CD4-positive, alpha-beta T cell treated with Interleukin-6 at 100 ng/mL for 8 hours (primary cell): ENCODE results near the gene PNPO.

Experiments used
- DNase-seq: peaks from one replicate; pipeline ENCODE4 v3.0.0-alpha.2; 2020; ENCODE audit warnings: mixed read lengths, low spot score

The PNPO gene

DNA sequence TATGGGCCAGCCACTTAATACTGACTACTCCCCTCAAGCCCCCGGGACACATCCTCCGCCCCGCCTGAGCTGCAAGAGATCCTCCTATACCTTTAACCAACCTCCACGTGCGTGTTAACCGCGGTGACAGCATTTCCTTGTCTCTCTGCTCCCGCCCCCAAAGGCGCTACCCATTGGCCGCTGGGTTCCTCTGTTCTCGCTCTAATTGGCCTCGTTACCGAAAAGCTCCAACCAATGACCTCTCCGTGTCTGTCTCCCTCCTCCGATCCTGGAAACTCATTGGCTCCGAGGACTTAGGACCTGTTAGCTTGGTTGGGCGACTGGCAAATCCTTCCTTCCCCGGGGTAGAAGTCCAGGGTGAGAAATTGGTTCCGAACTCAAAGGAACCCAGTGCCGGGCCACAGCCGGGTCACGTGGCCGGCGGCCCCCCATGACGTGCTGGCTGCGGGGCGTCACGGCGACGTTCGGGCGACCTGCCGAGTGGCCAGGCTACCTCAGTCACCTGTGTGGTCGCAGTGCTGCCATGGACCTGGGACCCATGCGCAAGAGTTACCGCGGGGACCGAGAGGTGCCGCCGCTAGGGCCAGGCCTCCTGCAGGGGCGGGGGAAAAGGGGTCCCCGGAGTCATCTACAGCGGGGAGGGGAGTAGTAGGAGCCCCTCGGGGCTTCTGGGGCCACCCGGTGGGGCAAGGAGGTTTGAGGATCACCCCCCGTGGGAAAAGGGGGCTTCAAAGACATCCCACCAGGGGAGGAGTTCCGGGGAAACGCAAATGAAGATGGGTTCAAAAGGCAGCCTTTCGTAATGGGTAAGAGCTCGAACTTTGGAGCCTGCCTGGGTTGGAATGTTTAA, at the start of gene PNPO:
TSS of gene PNPO (plus strand) at position 326 of the 850 bp plus-strand sequence. CDS start at position 431, 105 bp downstream.
- DNase-seq = peak; percentile 95

GRCh38 chr17:47894498-47895346, 46.6 kb upstream of the PNPO start:
- DNase-seq = no peak

- peak; percentile 1 for DNase-seq
Observed at GRCh38 chr17:47895347-47895855, 46.0 kb upstream of the PNPO start.

DNA sequence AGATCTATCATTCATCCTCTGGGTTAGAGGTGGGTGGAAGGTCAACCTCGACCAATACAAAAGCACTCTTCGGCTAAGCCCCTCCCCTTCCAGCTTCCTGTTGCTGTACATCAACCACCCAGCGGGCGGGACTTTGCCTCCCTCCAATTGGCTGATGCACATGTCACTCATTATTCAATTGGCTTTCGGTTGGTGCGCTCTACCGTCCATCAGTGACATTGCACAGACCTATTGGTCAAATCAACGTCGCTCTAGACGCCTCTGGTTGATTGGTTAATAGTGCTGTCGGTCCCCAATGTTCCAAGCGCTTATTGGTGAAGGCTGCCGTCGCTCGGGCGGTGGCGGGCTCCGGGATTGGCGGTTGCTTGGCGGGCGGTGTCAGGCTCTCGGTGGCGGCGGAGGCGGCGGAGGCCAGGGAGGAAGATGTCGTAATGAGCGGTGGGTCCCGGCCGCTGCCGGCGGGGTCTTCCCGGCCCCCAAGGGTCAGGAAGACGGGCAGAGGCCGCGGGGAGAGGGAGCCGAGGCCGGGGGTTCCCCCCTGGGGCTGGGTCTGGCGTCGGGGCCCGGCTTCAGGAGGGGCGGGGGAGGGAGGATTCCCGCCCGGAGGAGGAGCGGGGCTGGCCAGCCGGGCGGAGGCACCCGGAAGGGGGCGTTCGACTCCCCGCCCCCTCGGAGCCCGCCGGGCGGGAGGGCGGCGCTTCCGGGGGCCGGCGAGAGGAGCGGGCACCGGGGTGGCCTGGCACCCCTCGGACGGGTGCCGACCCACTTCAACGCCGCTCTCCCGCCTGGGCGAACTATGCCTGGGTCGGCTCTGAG, 45.3 kb upstream of the PNPO start, which contains the start of gene SP2:
TSS of gene SP2 (plus strand) at position 381 of the 816 bp plus-strand sequence. CDS start at position 432, 51 bp downstream.
- DNase-seq = peak; percentile 99

- DNase-seq = no peak
Observed at GRCh38 chr17:47896672-47897490, 44.5 kb upstream of the PNPO start.

DNA sequence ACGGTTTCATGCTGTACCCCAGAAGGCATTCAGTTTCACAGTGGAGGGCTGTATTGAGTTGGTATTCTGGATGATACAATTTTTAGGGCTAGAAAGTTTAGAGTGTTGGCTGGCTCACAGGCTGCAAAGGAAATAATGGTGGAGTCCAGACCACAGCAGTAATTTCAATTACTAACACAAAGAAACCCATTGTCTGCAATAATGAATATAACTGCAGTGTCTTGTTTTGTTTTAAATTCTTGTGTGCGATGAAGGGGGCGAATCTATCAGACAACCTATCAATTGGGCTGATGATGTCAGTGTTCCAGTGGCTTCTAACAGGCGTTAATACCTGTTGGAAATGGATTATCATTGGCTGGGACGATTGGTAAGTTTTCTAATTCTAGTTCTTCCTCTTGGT, 43.8 kb upstream of the PNPO start:
- no peak for DNase-seq

- no peak for DNase-seq
Observed at GRCh38 chr17:47898241-47898640, 43.1 kb upstream of the PNPO start.

DNA sequence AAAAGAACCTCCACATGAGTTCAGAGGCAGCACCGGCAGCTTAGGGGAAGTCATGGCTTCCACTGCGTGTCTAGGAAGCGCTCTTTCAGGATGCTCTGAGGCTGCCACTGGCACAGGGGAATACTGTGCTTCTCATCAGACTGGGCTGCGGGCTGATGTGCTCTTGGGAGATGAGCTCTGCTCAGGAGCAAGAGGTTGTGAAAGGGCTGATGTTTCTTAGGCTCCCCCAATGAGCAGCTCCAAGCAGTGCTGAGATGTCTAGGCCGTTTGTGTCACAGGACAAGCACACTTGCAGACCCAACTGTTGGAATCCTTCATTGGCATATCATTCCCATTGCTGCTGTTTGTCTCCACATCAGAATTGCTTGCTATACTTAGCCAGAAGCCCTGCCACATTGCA, 41.7 kb upstream of the PNPO start:
- DNase-seq = no peak

- no peak for DNase-seq
Observed at GRCh38 chr17:47901423-47901822, 39.9 kb upstream of the PNPO start.

DNA sequence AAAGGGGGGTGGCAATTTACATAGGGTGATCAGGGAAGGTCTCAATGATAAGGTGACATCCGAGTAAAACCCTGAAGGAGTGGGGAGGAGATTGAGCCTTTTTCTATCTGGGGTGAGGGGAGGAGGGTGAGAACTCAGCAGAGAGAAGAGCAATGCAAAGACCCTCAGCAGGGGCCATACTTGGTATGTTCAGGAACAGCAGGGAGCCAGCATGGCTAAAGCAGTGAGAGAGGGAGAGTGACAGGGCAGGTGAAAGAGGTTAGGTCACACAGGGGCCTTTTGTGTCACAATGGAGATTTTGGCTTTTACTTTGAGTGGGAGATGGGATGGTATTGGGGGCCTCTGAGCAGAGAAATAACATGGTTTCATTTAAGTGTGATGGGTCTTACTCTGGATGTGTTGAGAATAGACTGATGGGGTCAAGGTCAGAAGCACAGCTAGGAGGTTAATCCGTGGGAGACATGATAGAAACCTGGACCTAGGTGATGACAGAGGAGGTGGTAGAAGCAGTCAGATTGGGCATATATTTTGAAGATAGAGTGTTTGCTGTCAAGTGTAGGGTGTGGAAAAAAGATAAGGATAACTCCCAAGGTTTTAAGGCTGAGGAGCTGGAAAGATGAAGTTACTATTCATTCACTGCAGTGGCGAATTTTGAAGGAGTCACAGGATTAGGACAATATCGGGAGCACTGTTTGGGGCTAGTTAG, 39.2 kb upstream of the PNPO start:
- DNase-seq = no peak

- no peak for DNase-seq
Observed at GRCh38 chr17:47905221-47905733, 36.1 kb upstream of the PNPO start.

DNA sequence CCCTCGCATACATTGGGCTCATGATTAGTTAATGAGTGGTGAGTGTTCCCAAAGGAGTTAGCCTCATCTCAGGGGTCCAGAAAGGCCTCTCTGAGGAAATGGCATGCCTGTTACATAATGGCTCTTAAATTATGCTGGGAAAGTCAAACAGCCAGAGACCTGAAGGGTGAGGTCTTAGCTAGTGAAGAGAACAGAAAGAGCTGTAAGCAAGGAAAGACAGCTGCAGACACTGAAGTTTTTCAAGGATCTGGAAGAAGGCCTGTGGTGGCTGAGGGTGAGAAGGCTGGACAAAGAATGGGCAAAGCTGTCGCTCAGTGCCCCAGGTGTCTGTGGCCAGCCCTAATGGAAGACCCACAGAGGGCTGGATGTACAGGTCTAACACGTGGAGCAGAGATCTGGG, 34.9 kb upstream of the PNPO start:
- DNase-seq = no peak

GRCh38 chr17:47907932-47908562, 33.3 kb upstream of the PNPO start:
- no peak for DNase-seq

DNA sequence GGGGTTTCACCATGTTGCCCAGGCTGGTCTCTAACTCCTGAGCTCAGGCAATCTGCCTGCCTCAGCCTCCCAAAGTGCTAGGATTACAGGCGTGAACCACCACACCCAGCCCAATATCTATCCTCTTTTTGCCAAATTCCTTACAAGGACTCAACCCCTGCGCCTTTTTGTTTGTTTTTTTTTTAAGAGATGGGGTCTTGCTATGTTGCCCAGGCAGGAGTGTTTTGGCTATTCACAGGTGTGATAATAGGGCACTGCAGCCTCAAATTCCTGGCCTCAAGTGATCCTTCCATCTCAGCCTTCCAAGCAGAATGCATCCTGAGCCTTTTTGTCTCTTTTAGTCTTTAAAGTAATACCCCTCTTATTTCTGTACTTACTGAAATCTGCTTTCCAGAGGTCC, 28.3 kb upstream of the PNPO start:
- no peak for DNase-seq

DNA sequence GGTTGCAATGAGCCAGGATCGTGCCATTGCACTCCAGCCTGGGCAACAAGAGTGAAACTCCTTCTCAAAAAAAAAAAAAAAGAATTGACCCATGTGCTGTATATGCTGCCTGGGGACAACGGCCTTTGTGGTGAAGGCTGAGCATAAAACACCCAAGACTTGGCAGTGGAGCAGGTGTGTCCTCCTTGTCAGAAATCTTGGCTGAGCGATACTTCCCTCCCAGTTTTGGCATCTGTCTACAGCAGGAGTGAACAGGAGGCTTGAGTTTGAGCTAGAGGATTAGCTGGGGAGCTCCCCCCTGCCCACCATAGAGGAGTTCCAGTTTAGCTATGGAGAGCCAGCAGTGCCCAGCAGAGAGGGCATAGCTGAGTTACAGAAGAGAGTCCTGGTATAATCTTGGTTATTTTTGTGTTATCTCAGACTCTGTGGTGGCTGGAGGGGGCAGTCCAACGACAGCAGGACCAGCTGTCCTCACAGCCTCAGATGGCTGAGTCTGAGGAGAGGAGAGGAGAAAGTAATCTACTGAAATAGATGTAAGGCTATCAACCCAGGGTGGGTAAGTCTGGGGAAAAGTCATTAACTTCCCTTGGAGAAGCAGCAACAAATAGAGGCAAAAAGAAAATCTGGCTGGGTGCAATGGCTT, 26.9 kb upstream of the PNPO start:
- DNase-seq = no peak

DNA sequence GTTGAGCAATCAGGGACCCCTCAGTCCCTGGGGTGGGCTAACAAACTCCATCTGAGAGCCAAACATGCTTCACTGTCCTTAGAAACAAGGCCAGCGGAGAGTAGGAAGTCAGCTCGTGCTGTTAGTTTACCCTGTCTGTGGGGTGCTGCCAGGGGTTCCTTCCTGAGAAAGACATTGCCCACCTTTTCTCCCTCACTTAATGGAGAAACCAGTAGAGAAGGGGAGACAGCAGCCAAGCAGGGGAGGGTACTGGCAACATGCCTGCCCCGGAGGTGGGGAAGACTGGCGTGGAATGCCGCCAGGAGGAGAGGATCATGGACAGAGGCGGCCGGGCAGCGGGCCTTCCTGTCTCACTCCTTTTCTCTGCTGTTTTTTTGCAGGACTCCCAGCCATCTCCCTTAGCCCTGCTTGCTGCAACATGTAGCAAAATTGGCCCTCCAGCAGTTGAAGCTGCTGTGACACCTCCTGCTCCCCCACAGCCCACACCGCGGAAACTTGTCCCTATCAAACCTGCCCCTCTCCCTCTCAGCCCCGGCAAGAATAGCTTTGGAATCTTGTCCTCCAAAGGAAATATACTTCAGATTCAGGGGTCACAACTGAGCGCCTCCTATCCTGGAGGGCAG, 25.5 kb upstream of the PNPO start:
- no peak for DNase-seq

DNA sequence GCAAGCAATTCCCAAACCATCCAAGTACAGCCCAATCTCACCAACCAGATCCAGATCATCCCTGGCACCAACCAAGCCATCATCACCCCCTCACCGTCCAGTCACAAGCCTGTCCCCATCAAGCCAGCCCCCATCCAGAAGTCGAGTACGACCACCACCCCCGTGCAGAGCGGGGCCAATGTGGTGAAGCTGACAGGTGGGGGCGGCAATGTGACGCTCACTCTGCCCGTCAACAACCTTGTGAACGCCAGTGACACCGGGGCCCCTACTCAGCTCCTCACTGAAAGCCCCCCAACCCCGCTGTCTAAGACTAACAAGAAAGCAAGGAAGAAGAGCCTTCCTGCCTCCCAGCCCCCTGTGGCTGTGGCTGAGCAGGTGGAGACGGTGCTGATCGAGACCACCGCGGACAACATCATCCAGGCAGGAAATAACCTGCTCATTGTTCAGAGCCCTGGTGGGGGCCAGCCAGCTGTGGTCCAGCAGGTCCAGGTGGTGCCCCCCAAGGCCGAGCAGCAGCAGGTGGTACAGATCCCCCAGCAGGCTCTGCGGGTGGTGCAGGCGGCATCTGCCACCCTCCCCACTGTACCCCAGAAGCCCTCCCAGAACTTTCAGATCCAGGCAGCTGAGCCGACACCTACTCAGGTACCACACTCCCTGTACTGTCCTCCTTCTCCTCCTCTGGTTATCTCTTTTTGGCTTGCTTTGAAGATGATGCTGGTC, 24.7 kb upstream of the PNPO start:
- DNase-seq = no peak

- no peak for DNase-seq
Observed at GRCh38 chr17:47917581-47917980, 23.8 kb upstream of the PNPO start.
